PC-9 (cell line): ENCODE results near the gene ZNF691. TPM values are rescaled to one million over a fixed set of nuclear protein-coding genes. Genes with fewer than 3 reads are reported as not detected.
"Not testable (repeated sequence)": the region's sequence is repeated elsewhere in the genome, so short reads cannot be mapped to it uniquely, and the experiment has no call there.

Source experiments
- BruUV-seq: library from RNA; stranded (reverse); fragments of 400-500 nt; replicated peaks from 2 replicates; lab custom pipeline; 2021; lab: Mats Ljungman, UMichigan
- CTCF ChIA-PET: fragments of 300-600 bp; sonication (Branson Sonifier 250); formaldehyde crosslinking; loops from one replicate; lab custom pipeline; 2022; ENCODE audit warnings: antibody characterized with exemption; lab: Charles Lee
- POLR2A ChIA-PET: fragments of 300-600 bp; sonication (Branson Sonifier 250); formaldehyde crosslinking; loops from one replicate; lab custom pipeline; 2022; ENCODE audit warnings: antibody characterized with exemption; ENCODE audit not compliant: unreplicated experiment; lab: Charles Lee
- DNase-seq, 2 experiments: peaks; one replicate each; pipeline versions ENCODE4 v3.0.0 to v3.0.0-alpha.2; 2015 to 2022; ENCODE audit warnings: mixed read lengths in 1 of 2
- H2AFZ ChIP-seq: fragments of 200-600 bp; sonication (generic); 2 replicates; pipeline ENCODE4 v1.8.1; 2017; ENCODE audit warnings: antibody characterized with exemption
- H3F3A ChIP-seq: fragments of 200-600 bp; sonication (generic); 2 replicates; pipeline ENCODE4 v1.8.1; 2017; ENCODE audit warnings: antibody characterized with exemption, mild to moderate bottlenecking, low read depth; ENCODE audit not compliant: insufficient read depth
- H3K27ac ChIP-seq: fragments of 200-600 bp; sonication (generic); 2 replicates; pipeline ENCODE4 v1.6.1; 2016; ENCODE audit warnings: mixed run types
- H3K27me3 ChIP-seq: fragments of 200-600 bp; sonication (generic); 2 replicates; pipeline ENCODE4 v1.6.1; 2016; ENCODE audit warnings: low read depth, mixed run types; ENCODE audit not compliant: insufficient read depth
- H3K36me3 ChIP-seq: fragments of 200-600 bp; sonication (generic); 2 replicates; pipeline ENCODE4 v1.6.1; 2016; ENCODE audit warnings: low read depth, mixed run types
- H3K4me1 ChIP-seq: fragments of 200-600 bp; sonication (generic); replicated peaks from 2 replicates; pipeline ENCODE4 v1.6.1; 2016; ENCODE audit warnings: mixed run types; ENCODE audit not compliant: insufficient read depth
- H3K4me2 ChIP-seq: fragments of 200-600 bp; sonication (generic); 2 replicates; pipeline ENCODE4 v1.6.1; 2017; ENCODE audit warnings: mixed run types
- H3K4me3 ChIP-seq: fragments of 200-600 bp; sonication (generic); 2 replicates; pipeline ENCODE4 v1.6.1; 2016; ENCODE audit warnings: mixed run types
- H3K79me2 ChIP-seq: fragments of 200-600 bp; sonication (generic); 2 replicates; pipeline ENCODE4 v1.6.1; 2017; ENCODE audit warnings: low read depth, mixed run types
- H3K9me2 ChIP-seq: fragments of 200-600 bp; sonication (generic); 2 replicates; pipeline ENCODE4 v1.8.1; 2017; ENCODE audit warnings: mild to moderate bottlenecking; ENCODE audit not compliant: insufficient read depth
- H3K9me3 ChIP-seq: fragments of 200-600 bp; sonication (generic); 2 replicates; pipeline ENCODE4 v1.8.1; 2016; ENCODE audit warnings: low read depth; ENCODE audit not compliant: insufficient read depth
- H4K20me1 ChIP-seq: fragments of 200-600 bp; sonication (generic); 2 replicates; pipeline ENCODE4 v1.8.1; 2017; ENCODE audit not compliant: insufficient read depth
- CTCF ChIP-seq: fragments of 200-600 bp; sonication (generic); conservative IDR thresholded peaks from 2 replicates; pipeline ENCODE4 v1.6.1; 2017; ENCODE audit warnings: mixed run types, antibody characterized with exemption, mild to moderate bottlenecking, moderate library complexity
- EZH2 ChIP-seq: fragments of 200-600 bp; sonication (generic); IDR thresholded peaks from 2 replicates; pipeline ENCODE4 v1.8.0; 2017; ENCODE audit warnings: antibody characterized with exemption, low read depth
- intact Hi-C: fragments of 100-400 bp; cut with micrococcal nuclease; formaldehyde crosslinking; loops from one replicate; pipeline ENCODE4 v1.10.0; 2022; ENCODE audit not compliant: unreplicated experiment
- total RNA-seq: library from RNA; stranded (reverse); gene quantifications from 2 replicates; pipeline ENCODE4 v1.2.3, GENCODE V29; 2021

ZNF691 gene
- total RNA-seq, 1 experiment from 2014 or later, result 11.4 TPM

- not testable (repeated sequence) for H3F3A ChIP-seq
Observed at GRCh38 chr1:42869751-42870150, 23.3 kb downstream of the ZNF691 start.

GRCh38 chr1:42873108-42873507 lies 26.7 kb downstream of the ZNF691 start:
- H3K79me2 ChIP-seq, intact Hi-C loops, H4K20me1 ChIP-seq, H3K27me3 ChIP-seq, H3K27ac ChIP-seq, H3K4me2 ChIP-seq, CTCF ChIA-PET, H3K9me2 ChIP-seq, H2AFZ ChIP-seq, H3K9me3 ChIP-seq, DNase-seq, BruUV-seq, H3K36me3 ChIP-seq, POLR2A ChIA-PET, H3F3A ChIP-seq, H3K4me3 ChIP-seq, H3K4me1 ChIP-seq: not testable (repeated sequence)

More at GRCh38 chr1:42869751-42870150, 23.3 kb downstream of the ZNF691 start:
- H3K36me3 ChIP-seq, H3K9me2 ChIP-seq, POLR2A ChIA-PET, BruUV-seq, H3K79me2 ChIP-seq, intact Hi-C loops, H2AFZ ChIP-seq, CTCF ChIA-PET, H3K27me3 ChIP-seq, H3K9me3 ChIP-seq, H3K4me2 ChIP-seq, H3K4me3 ChIP-seq, H4K20me1 ChIP-seq, H3K4me1 ChIP-seq, H3K27ac ChIP-seq, DNase-seq: not testable (repeated sequence)

GRCh38 chr1:42873670-42874069 lies 27.3 kb downstream of the ZNF691 start:
- H2AFZ ChIP-seq, result no peak overlapping the region
- POLR2A ChIA-PET, result no interaction called here
- H3K27ac ChIP-seq, result no peak overlapping the region
- no peaks in the 10 kb centered on the region for H3F3A ChIP-seq
- no peak overlapping the region for H3K4me2 ChIP-seq
- no peaks in the 10 kb centered on the region for H3K79me2 ChIP-seq
- H3K9me2 ChIP-seq, result no peaks in the 10 kb centered on the region
- intact Hi-C loops, result no loop called here
- no peaks in the 10 kb centered on the region for H3K36me3 ChIP-seq
- H4K20me1 ChIP-seq, result no peaks in the 10 kb centered on the region
- H3K9me3 ChIP-seq, result no peaks in the 10 kb centered on the region
- TF ChIP-seq CTCF (no peak), EZH2 (no peak)
- H3K4me1 ChIP-seq, result no peaks in the 10 kb centered on the region
- no peak overlapping the region for H3K4me3 ChIP-seq
- no TSS peak for BruUV-seq
- no peak for DNase-seq
- H3K27me3 ChIP-seq, result no peaks in the 10 kb centered on the region
- CTCF ChIA-PET, result no interaction called here

GRCh38 chr1:42876009-42876408 lies 29.6 kb downstream of the ZNF691 start:
- H4K20me1 ChIP-seq, result no peaks in the 10 kb centered on the region
- no peak overlapping the region for H2AFZ ChIP-seq
- TF ChIP-seq CTCF, result no peak
- TF ChIP-seq EZH2, result no peak
- intact Hi-C loops, result no loop called here
- ChIA-PET POLR2A (no interaction called here), CTCF (no interaction called here)
- no peaks in the 10 kb centered on the region for H3K27me3 ChIP-seq
- H3K27ac ChIP-seq, result no peak overlapping the region
- H3K79me2 ChIP-seq, result no peaks in the 10 kb centered on the region
- no peak for DNase-seq
- BruUV-seq, result no TSS peak
- no peaks in the 10 kb centered on the region for H3K4me1 ChIP-seq
- no peaks in the 10 kb centered on the region for H3K9me3 ChIP-seq
- H3K4me2 ChIP-seq, result no peak overlapping the region
- H3K4me3 ChIP-seq, result no peak overlapping the region
- no peaks in the 10 kb centered on the region for H3F3A ChIP-seq
- H3K9me2 ChIP-seq, result no peaks in the 10 kb centered on the region
- no peaks in the 10 kb centered on the region for H3K36me3 ChIP-seq
